Spinal cord (tissue), 10 donors: ENCODE data around the gene MSI2. TPM values are rescaled to one million over a fixed set of nuclear protein-coding genes. Genes with fewer than 3 reads are reported as not detected.

Experiments
- DNase-seq, 6 donors: peaks; one replicate each; pipeline versions ENCODE4 v3.0.0 to v3.0.0-alpha.2; 2013 to 2015; ENCODE audit warnings: low spot score in 6 of 6, low read depth in 4 of 6
- H3K27ac ChIP-seq: one replicate; pipeline ENCODE4 v1.5.1; 2013; ENCODE audit warnings: low read depth, low read length, control low read depth
- H3K27me3 ChIP-seq: one replicate; pipeline ENCODE4 v1.6.1; 2013; ENCODE audit warnings: low read length; ENCODE audit not compliant: control insufficient read depth, insufficient read depth
- H3K36me3 ChIP-seq: one replicate; pipeline ENCODE4 v1.6.1; 2013; ENCODE audit warnings: low read length; ENCODE audit not compliant: control insufficient read depth, insufficient read depth
- H3K4me1 ChIP-seq: one replicate; pipeline ENCODE4 v1.6.1; 2013; ENCODE audit warnings: low read length; ENCODE audit not compliant: control insufficient read depth, insufficient read depth
- H3K4me3 ChIP-seq: one replicate; pipeline ENCODE4 v1.5.1; 2013; ENCODE audit warnings: low read depth, low read length, control low read depth
- H3K9me3 ChIP-seq: one replicate; pipeline ENCODE4 v1.6.1; 2013; ENCODE audit warnings: low read length; ENCODE audit not compliant: control insufficient read depth, insufficient read depth
- WGBS: methylation state at CpG from one replicate; pipeline ENCODE4 v1.1.5; 2013; ENCODE audit warnings: missing lambda C conversion rate; ENCODE audit not compliant: insufficient coverage; 5-methylcytosine and 5-hydroxymethylcytosine counted together
- polyA plus RNA-seq, 2 donors: library from polyadenylated mRNA; unstranded; fragments of 120-200 nt; gene quantifications; one replicate each; pipeline ENCODE4 v1.2.1, GENCODE V29; 2013; ENCODE audit not compliant: insufficient read length in 2 of 2
- total RNA-seq, 2 donors: library from RNA; depleted of rRNA in 1 of 2; stranded (reverse); fragments of 120-200 nt in 1 of 2; fragments of >200 nt in 1 of 2; gene quantifications; one replicate each; pipeline versions ENCODE4 v1.2.3 to v1.2.4, GENCODE V29; 2013 to 2014
- donor health status: healthy.

MSI2 gene
- total and polyA plus RNA-seq, 4 donors: 92.8 to 167 (median 109) TPM

- Histone ChIP-seq H3K4me1 (peaks cover 87% of the 10 kb centered on the region), H3K36me3 (peaks cover 8% of the 10 kb centered on the region), H3K27me3 (no peaks in the 10 kb centered on the region), H3K4me3 (no peak overlapping the region), H3K27ac (peak overlapping the region; percentile 72), H3K9me3 (no peaks in the 10 kb centered on the region)
- peak in 2 of 6 donors; percentile 81 to 85 for DNase-seq
- WGBS: 40% methylated on average over 9 of the region's 22 CpGs
Observed at GRCh38 chr17:57557834-57558681, 301.7 kb downstream of the MSI2 start.

- H3K27ac ChIP-seq: peak overlapping the region; percentile 22
- H3K27me3 ChIP-seq: no peaks in the 10 kb centered on the region
- no CpG with 5 or more reads among the region's 7 CpGs for WGBS
- H3K4me3 ChIP-seq: no peak overlapping the region
- H3K4me1 ChIP-seq: peaks cover 86% of the 10 kb centered on the region
- no peak for DNase-seq
- no peaks in the 10 kb centered on the region for H3K9me3 ChIP-seq
- peaks cover 8% of the 10 kb centered on the region for H3K36me3 ChIP-seq
Observed at GRCh38 chr17:57559226-57559625, 302.9 kb downstream of the MSI2 start.

- DNase-seq: no peak
- WGBS: 82% methylated on average over 8 of the region's 14 CpGs
- H3K27ac ChIP-seq: peak overlapping the region; percentile 33
Observed at GRCh38 chr17:57559634-57560318, 303.5 kb downstream of the MSI2 start.

GRCh38 chr17:57560319-57560705 lies 304.0 kb downstream of the MSI2 start:
- WGBS: no CpG with 5 or more reads among the region's 4 CpGs
- no peak for DNase-seq
- H3K27me3 ChIP-seq: no peaks in the 10 kb centered on the region
- peaks cover 84% of the 10 kb centered on the region for H3K4me1 ChIP-seq
- peak overlapping the region; percentile 33 for H3K27ac ChIP-seq
- H3K4me3 ChIP-seq: no peak overlapping the region
- peaks cover 8% of the 10 kb centered on the region for H3K36me3 ChIP-seq
- no peaks in the 10 kb centered on the region for H3K9me3 ChIP-seq

More at GRCh38 chr17:57559634-57560318, 303.5 kb downstream of the MSI2 start:
- H3K4me3 ChIP-seq: no peak overlapping the region
- peaks cover 8% of the 10 kb centered on the region for H3K36me3 ChIP-seq
- H3K27me3 ChIP-seq: no peaks in the 10 kb centered on the region
- peaks cover 84% of the 10 kb centered on the region for H3K4me1 ChIP-seq
- no peaks in the 10 kb centered on the region for H3K9me3 ChIP-seq

GRCh38 chr17:57561072-57561861 lies 304.9 kb downstream of the MSI2 start:
- WGBS: 91% methylated on average over 7 of the region's 12 CpGs
- Histone ChIP-seq H3K27me3 (no peaks in the 10 kb centered on the region), H3K4me3 (no peak overlapping the region), H3K9me3 (no peaks in the 10 kb centered on the region), H3K36me3 (peaks cover 8% of the 10 kb centered on the region), H3K4me1 (peaks cover 84% of the 10 kb centered on the region), H3K27ac (no peak overlapping the region)
- no peak for DNase-seq

- H3K27me3 ChIP-seq: no peaks in the 10 kb centered on the region
- WGBS: 40% methylated on average over 7 of the region's 7 CpGs
- peak overlapping the region; percentile 74 for H3K27ac ChIP-seq
- peak in 2 of 6 donors; percentile 83 to 95 for DNase-seq
- H3K4me1 ChIP-seq: peaks cover 81% of the 10 kb centered on the region
- H3K9me3 ChIP-seq: no peaks in the 10 kb centered on the region
- no peak overlapping the region for H3K4me3 ChIP-seq
- H3K36me3 ChIP-seq: peaks cover 8% of the 10 kb centered on the region
Observed at GRCh38 chr17:57562184-57562698, 305.9 kb downstream of the MSI2 start.

GRCh38 chr17:57563958-57564357 lies 307.6 kb downstream of the MSI2 start:
- Histone ChIP-seq H3K27me3 (no peaks in the 10 kb centered on the region), H3K27ac (no peak overlapping the region), H3K36me3 (peaks cover 7% of the 10 kb centered on the region), H3K4me3 (no peak overlapping the region), H3K4me1 (peaks cover 69% of the 10 kb centered on the region), H3K9me3 (no peaks in the 10 kb centered on the region)
- WGBS: 57% methylated on average over 8 of the region's 8 CpGs
- peak in 2 of 6 donors; percentile 79 to 85 for DNase-seq

GRCh38 chr17:57565176-57565575 lies 308.9 kb downstream of the MSI2 start:
- no peak for DNase-seq
- 72% methylated on average over 4 of the region's 6 CpGs for WGBS
- Histone ChIP-seq H3K4me3 (no peak overlapping the region), H3K36me3 (no peaks in the 10 kb centered on the region), H3K4me1 (peaks cover 58% of the 10 kb centered on the region), H3K9me3 (no peaks in the 10 kb centered on the region), H3K27ac (peak overlapping the region; percentile 15), H3K27me3 (no peaks in the 10 kb centered on the region)

- Histone ChIP-seq H3K9me3 (no peaks in the 10 kb centered on the region), H3K36me3 (no peaks in the 10 kb centered on the region), H3K4me3 (no peak overlapping the region), H3K27ac (no peak overlapping the region), H3K27me3 (no peaks in the 10 kb centered on the region), H3K4me1 (peaks cover 59% of the 10 kb centered on the region)
- 51% methylated on average over 7 of the region's 9 CpGs for WGBS
- no peak for DNase-seq
Observed at GRCh38 chr17:57566721-57567120, 310.4 kb downstream of the MSI2 start.
